Neural cell (in vitro differentiated cells): Measurements from ENCODE around the gene ALKBH3.

Experiments
- EZH2 ChIP-seq: fragments of 200-600, 300-800 bp; shearing (Covaris generic), sonication (generic); IDR thresholded peaks from 2 replicates; pipeline ENCODE4 v1.6.1; 2014; ENCODE audit warnings: antibody characterized with exemption, low read length, borderline replicate concordance, mild to moderate bottlenecking; ENCODE audit not compliant: insufficient read depth, poor library complexity, severe bottlenecking
- POLR2AphosphoS5 ChIP-seq: IDR thresholded peaks from 2 replicates; pipeline ENCODE4 v1.6.1; 2012
- RAD21 ChIP-seq: fragments of 450-650 bp; conservative IDR thresholded peaks from 2 replicates; pipeline ENCODE4 v1.6.1; 2014; ENCODE audit warnings: antibody characterized with exemption, mild to moderate bottlenecking, moderate library complexity
- SMC3 ChIP-seq: fragments of 450-650 bp; conservative IDR thresholded peaks from 2 replicates; pipeline ENCODE4 v1.6.1; 2014; ENCODE audit warnings: antibody characterized with exemption, mild to moderate bottlenecking, moderate library complexity; ENCODE audit not compliant: poor library complexity
- TF ChIP-seq, protein P1 (sequence below): fragments of 450-650 bp; IDR thresholded peaks from 2 replicates; pipeline ENCODE4 v1.5.1; 2014; ENCODE audit warnings: antibody characterized with exemption, mild to moderate bottlenecking, moderate library complexity; ENCODE audit not compliant: poor library complexity, severe bottlenecking
- TF ChIP-seq, protein P2 (sequence below): IDR thresholded peaks from 2 replicates; pipeline ENCODE4 v1.6.1; 2012; ENCODE audit warnings: borderline replicate concordance

DNA sequence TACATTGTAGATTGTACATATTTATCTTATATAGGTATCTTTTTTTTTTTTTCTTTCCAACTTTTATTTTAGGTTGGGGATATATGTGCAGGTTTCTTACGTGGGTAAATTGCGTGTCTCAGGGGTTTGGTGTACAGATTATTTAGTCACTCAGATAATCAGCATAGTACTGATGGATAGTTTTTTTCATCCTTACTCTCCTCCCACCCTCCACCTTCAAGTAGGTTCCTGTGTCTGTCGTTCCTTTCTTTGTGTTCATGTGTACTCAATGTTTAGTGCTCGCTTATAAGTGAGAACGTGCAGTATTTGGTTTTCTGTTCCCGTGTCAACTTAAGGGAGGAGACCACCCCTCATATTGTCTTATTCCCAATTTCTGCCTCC lies 71.4 kb downstream of the ALKBH3 start:
- TF ChIP-seq RAD21 = no peak
- TF ChIP-seq POLR2AphosphoS5 = no peak
- TF ChIP-seq, protein P1, sequence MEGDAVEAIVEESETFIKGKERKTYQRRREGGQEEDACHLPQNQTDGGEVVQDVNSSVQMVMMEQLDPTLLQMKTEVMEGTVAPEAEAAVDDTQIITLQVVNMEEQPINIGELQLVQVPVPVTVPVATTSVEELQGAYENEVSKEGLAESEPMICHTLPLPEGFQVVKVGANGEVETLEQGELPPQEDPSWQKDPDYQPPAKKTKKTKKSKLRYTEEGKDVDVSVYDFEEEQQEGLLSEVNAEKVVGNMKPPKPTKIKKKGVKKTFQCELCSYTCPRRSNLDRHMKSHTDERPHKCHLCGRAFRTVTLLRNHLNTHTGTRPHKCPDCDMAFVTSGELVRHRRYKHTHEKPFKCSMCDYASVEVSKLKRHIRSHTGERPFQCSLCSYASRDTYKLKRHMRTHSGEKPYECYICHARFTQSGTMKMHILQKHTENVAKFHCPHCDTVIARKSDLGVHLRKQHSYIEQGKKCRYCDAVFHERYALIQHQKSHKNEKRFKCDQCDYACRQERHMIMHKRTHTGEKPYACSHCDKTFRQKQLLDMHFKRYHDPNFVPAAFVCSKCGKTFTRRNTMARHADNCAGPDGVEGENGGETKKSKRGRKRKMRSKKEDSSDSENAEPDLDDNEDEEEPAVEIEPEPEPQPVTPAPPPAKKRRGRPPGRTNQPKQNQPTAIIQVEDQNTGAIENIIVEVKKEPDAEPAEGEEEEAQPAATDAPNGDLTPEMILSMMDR = no peak
- TF ChIP-seq EZH2 = no peak
- TF ChIP-seq, protein P2, sequence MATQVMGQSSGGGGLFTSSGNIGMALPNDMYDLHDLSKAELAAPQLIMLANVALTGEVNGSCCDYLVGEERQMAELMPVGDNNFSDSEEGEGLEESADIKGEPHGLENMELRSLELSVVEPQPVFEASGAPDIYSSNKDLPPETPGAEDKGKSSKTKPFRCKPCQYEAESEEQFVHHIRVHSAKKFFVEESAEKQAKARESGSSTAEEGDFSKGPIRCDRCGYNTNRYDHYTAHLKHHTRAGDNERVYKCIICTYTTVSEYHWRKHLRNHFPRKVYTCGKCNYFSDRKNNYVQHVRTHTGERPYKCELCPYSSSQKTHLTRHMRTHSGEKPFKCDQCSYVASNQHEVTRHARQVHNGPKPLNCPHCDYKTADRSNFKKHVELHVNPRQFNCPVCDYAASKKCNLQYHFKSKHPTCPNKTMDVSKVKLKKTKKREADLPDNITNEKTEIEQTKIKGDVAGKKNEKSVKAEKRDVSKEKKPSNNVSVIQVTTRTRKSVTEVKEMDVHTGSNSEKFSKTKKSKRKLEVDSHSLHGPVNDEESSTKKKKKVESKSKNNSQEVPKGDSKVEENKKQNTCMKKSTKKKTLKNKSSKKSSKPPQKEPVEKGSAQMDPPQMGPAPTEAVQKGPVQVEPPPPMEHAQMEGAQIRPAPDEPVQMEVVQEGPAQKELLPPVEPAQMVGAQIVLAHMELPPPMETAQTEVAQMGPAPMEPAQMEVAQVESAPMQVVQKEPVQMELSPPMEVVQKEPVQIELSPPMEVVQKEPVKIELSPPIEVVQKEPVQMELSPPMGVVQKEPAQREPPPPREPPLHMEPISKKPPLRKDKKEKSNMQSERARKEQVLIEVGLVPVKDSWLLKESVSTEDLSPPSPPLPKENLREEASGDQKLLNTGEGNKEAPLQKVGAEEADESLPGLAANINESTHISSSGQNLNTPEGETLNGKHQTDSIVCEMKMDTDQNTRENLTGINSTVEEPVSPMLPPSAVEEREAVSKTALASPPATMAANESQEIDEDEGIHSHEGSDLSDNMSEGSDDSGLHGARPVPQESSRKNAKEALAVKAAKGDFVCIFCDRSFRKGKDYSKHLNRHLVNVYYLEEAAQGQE = no peak
- TF ChIP-seq SMC3 = no peak
